Lung (tissue), 12 donors: ENCODE data around the gene MARK3. TPM values are rescaled to one million over a fixed set of nuclear protein-coding genes. Genes with fewer than 3 reads are reported as not detected.

ENCODE experiments used
- ATAC-seq: fragments of 200-7000 bp; cut with Tn5 transposase; one replicate; pipeline ENCODE4 v1.9.1; 2020; ENCODE audit warnings: moderate number of reproducible peaks; ENCODE audit not compliant: insufficient read depth, low FRiP score
- DNase-seq, 3 donors: peaks; one replicate each; pipeline ENCODE4 v3.0.0-alpha.2; 2013 to 2017
- H3K27ac ChIP-seq, 2 donors: one replicate each; pipeline ENCODE4 v1.5.1; 2013; ENCODE audit warnings: mild to moderate bottlenecking in 2 of 2, moderate library complexity in 2 of 2, control low read depth in 1 of 2, inconsistent platforms in 1 of 2, low read depth in 1 of 2, low read length in 1 of 2
- H3K27me3 ChIP-seq, 3 donors: one replicate each; pipeline ENCODE4 v1.5.1; 2013; ENCODE audit warnings: low read length in 2 of 3; ENCODE audit not compliant: control insufficient read depth in 3 of 3, insufficient read depth in 3 of 3
- H3K36me3 ChIP-seq, 4 donors: one replicate each; pipeline ENCODE4 v1.5.1; 2013; ENCODE audit warnings: low read length in 4 of 4, mild to moderate bottlenecking in 1 of 4, moderate library complexity in 1 of 4; ENCODE audit not compliant: control insufficient read depth in 4 of 4, insufficient read depth in 4 of 4
- H3K4me1 ChIP-seq, 5 donors: one replicate each; pipeline ENCODE4 v1.5.1; 2013; ENCODE audit warnings: low read length in 5 of 5, mild to moderate bottlenecking in 2 of 5, moderate library complexity in 1 of 5; ENCODE audit not compliant: control insufficient read depth in 5 of 5, insufficient read depth in 5 of 5
- H3K4me3 ChIP-seq: one replicate; pipeline ENCODE4 v1.5.1; 2013; ENCODE audit warnings: mild to moderate bottlenecking, control low read depth, moderate library complexity
- H3K9ac ChIP-seq, 2 donors: one replicate each; pipeline ENCODE4 v1.5.1; 2013; ENCODE audit warnings: low read length in 2 of 2, control low read depth in 1 of 2; ENCODE audit not compliant: insufficient read depth in 1 of 2
- H3K9me3 ChIP-seq, 4 donors: one replicate each; pipeline ENCODE4 v1.5.1; 2013; ENCODE audit warnings: low read length in 3 of 4, mild to moderate bottlenecking in 1 of 4, moderate library complexity in 1 of 4; ENCODE audit not compliant: control insufficient read depth in 4 of 4, insufficient read depth in 3 of 4
- WGBS, 2 donors: extraction: QIAGEN DNeasy Blood & Tissue Kit; methylation state at CpG; one replicate each; pipeline ENCODE4 v1.1.7; 2013; 5-methylcytosine and 5-hydroxymethylcytosine counted together
- polyA plus RNA-seq, 2 donors: library from polyadenylated mRNA; stranded (reverse); fragments of 200-250 nt; gene quantifications; one replicate each; pipeline ENCODE4 v1.2.1, GENCODE V29; 2013
- total RNA-seq, 2 donors: library from RNA; depleted of rRNA in 1 of 2; stranded (reverse); fragments of >200 nt in 1 of 2; gene quantifications; one replicate each; pipeline ENCODE4 v1.2.1, GENCODE V29; 2014 to 2021
- TF ChIP-seq, protein P1 (sequence below): IDR thresholded peaks from 2 replicates; pipeline ENCODE4 v1.5.1; 2012; ENCODE audit warnings: mild to moderate bottlenecking; ENCODE audit errors: control extremely low read depth, extremely low read depth
- donor health status: control.
- donor health status: control.
- donor health status: Bipolar disorder and iron deficiency.
- donor health status: healthy.
- donor health status: DM: yes; HTN: yes; CAD: no.

The MARK3 gene
- total and polyA plus RNA-seq, 4 donors = 56.2 to 177 (median 101) TPM

DNA sequence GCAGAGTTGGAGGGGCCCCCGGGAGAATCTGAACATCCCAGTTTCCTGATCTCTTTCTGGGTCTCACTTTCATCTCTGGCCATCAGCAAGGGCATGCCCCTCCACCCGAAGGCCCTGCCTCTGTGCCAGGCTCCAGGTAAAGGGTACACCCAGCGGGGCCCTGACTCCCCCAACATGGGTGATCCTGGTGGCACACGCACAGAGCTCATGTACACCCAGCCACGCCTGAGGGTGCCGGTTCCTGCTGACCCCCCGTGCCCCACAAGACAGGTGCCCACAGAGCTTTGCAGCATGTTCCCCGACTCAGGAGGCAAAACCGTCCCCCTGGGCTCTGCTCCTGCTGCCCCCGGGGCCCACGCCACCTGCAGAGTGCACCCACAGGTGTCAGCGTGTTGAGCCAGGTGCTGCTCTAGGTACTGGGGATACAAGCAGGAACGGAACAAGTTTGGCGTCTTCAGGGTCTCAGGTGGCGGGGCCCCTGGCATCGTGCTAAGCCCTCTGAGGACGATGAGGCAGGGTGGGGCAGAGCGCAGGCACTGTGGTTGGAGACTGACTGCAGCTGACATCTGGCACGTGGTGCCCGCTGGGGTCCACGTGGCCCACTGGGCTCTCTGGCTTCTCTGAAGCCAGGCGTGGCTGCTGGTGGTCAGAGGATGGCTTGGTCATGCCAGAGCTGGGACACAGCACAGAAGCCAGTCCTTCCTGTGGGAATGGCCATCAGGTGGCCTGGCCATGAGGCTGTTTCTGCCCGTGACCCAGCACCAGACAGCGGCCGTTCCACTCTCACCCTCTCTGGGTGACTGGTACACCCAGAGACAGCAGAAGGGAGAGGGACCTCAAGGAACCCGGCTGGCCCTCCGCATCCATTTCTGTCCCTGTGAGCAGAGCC is 163.5 kb downstream of the MARK3 start:
- H3K27ac ChIP-seq = no peak overlapping the region
- H3K4me1 ChIP-seq = peaks cover 0 to 24% (median 16%) of the 10 kb centered on the region in 5 donors
- H3K27me3 ChIP-seq = no peaks in the 10 kb centered on the region
- ATAC-seq = no peak
- no peak overlapping the region for H3K9ac ChIP-seq
- WGBS, 2 donors = 92 to 97% methylated on average over 27 of the region's 27 CpGs
- H3K4me3 ChIP-seq = no peak overlapping the region
- no peaks in the 10 kb centered on the region for H3K36me3 ChIP-seq
- H3K9me3 ChIP-seq = no peaks in the 10 kb centered on the region
- TF ChIP-seq, protein P1, sequence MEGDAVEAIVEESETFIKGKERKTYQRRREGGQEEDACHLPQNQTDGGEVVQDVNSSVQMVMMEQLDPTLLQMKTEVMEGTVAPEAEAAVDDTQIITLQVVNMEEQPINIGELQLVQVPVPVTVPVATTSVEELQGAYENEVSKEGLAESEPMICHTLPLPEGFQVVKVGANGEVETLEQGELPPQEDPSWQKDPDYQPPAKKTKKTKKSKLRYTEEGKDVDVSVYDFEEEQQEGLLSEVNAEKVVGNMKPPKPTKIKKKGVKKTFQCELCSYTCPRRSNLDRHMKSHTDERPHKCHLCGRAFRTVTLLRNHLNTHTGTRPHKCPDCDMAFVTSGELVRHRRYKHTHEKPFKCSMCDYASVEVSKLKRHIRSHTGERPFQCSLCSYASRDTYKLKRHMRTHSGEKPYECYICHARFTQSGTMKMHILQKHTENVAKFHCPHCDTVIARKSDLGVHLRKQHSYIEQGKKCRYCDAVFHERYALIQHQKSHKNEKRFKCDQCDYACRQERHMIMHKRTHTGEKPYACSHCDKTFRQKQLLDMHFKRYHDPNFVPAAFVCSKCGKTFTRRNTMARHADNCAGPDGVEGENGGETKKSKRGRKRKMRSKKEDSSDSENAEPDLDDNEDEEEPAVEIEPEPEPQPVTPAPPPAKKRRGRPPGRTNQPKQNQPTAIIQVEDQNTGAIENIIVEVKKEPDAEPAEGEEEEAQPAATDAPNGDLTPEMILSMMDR = no peak
- DNase-seq = no peak

DNA sequence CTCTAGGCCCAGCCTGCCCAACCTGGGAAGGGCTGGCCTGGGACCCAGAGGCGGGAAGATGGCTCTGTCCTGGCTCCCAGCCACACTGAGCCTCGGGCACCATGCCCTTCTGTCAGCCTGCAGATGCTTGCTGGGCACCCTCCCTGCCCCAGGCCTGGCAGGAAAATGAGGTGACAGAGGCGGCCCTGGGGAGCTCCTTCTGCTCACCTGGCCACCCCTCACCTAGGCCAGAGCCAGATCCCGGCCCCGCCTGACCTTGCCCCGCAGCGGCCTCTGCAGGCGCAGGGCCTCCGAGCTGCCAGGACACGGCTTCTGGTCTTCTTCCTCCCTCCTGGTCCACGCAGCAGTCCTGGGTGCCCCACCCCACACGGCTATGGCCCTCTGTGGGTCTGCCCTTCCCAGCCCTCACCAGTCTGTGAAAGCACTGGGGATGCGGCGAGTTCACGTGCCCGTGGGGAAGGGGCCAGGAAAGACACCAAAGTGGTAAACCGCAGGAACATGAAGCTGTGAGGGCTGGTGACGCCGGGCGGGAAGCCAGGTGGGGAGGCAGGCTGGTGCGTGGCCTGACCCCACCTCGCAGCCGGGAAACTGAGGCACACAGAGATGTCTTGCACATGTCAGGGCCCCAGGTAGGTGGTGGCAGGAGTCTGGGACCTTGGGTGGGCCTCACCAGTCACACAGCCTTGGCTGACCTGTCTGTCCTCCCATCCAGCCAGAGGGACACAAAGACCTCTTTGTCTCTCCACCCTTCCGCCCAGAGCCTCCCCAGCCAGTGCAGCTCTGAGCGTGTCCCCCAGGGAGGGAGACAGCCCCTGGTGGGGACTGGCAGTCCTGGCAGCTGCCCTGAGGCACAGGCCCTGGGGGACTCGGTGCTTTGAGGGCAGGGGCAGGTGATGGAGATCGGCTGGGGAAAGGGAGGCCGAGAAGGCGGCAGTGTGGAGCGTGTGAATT is 164.4 kb downstream of the MARK3 start:
- ATAC-seq = no peak
- no peak overlapping the region for H3K9ac ChIP-seq

DNA sequence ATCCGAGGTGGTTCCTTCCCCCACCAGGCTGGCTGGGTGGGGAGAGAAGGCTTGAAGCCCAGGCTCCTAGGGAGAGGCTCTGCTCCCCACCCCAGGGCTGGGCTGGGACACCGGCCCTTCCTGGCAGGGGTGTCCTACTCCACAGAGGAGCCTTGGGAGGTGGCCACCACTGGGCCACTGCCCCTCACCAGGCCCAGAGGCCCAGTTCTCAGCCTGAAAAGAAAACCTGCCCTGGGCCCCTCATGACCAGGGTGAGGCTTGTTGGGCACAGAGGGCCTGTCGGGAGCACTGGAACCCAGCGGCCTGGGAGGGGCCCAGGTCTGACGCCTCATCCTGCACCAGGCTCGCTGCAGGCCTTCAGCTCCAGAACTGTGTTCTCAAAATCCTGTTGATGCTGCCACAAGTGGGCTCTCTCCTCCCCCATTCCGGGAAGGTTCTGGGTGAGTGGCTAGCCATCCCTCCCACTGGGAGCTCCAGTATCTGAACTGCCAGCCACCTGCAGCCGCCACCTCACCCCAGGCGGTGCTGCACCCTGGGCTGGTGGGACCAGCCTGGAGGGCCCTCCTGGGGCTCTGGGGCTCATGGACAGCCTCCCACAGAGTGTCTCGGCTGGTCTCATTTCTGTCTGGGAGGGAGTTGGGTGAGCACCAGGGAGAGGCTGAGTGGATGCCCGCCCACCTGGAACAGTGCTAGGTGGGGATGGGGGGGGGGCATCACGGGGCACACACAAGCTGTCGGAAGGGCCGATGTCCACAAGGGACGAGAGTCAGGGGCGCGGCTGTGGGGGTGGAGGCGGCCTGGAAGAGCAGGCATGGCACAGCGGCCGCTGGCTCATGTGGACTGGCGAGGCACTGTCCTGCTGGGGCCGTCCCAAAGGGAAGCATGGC is 165.5 kb downstream of the MARK3 start:
- Histone ChIP-seq H3K4me3 (no peak overlapping the region), H3K27me3 (no peaks in the 10 kb centered on the region), H3K36me3 (no peaks in the 10 kb centered on the region), H3K9ac (no peak overlapping the region), H3K4me1 (peaks cover 0 to 16% (median 4%) of the 10 kb centered on the region in 5 donors), H3K9me3 (no peaks in the 10 kb centered on the region), H3K27ac (peak overlapping the region; percentile 82 to 90)
- no peak for DNase-seq
- WGBS, 2 donors = 77 to 86% methylated on average over 22 of the region's 22 CpGs
- ATAC-seq = no peak
- TF ChIP-seq, protein P1 = no peak

More for the DNA sequence above, 164.4 kb downstream of the MARK3 start:
- Histone ChIP-seq H3K9me3 (no peaks in the 10 kb centered on the region), H3K36me3 (no peaks in the 10 kb centered on the region), H3K4me3 (no peak overlapping the region), H3K27me3 (no peaks in the 10 kb centered on the region), H3K4me1 (peaks cover 0 to 18% (median 7%) of the 10 kb centered on the region in 5 donors), H3K27ac (no peak overlapping the region)
- TF ChIP-seq, protein P1 = no peak
- 89 to 92% methylated on average over 30 of the region's 30 CpGs for WGBS, 2 donors
- DNase-seq = peak in 1 of 3 donors; percentile 52
